Bone marrow (tissue), 2 donors: ENCODE data around the gene MYMX.
"Not testable (repeated sequence)": the region's sequence is repeated elsewhere in the genome, so short reads cannot be mapped to it uniquely, and the experiment has no call there.

Experiments used
- DNase-seq, 2 donors: peaks; one replicate each; lab custom pipeline; 2025; lab: John Stamatoyannopoulos, UW

The MYMX gene

GRCh38 chr6:44186635-44187025, 30.1 kb upstream of the MYMX start:
- no peak for DNase-seq

GRCh38 chr6:44188819-44189218, 27.9 kb upstream of the MYMX start:
- no peak for DNase-seq

DNA sequence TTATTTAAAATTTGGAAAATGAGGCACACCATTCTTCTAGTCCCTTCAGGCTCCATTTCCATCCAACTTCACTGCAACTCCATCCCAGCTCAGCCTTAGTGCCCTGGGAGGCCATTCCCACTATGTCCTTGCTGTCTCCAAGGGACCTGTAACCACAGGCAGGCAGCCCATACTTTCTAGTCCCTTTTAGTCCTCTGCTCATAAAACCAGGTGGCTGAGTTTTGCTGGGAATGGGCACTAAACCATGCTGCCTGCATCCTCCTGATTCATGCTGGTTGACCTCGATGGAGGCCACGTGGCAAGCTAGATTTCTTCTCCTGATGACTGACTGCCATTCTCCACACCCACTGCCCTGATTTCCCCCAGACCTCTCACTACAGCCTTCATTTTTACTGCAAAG, 27.5 kb upstream of the MYMX start:
- no peak for DNase-seq

DNA sequence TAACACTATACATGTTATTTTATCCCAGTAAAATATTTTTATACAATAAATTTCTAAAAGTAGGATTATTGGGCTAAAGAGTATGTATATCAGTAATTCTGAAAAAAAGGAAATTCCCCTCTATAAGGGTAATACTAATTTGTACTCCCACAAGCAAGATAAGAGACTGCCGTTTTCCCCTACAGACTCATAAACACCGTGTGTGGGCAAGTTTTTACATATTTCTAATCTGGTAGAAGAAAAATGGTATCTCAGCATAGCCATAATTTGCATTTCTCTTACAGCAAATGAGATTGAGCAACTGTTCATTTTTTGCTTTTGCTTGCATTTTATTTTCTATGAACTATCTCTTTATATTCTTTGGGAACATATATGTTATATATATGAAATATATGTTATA, 26.0 kb upstream of the MYMX start:
- no peak for DNase-seq

DNA sequence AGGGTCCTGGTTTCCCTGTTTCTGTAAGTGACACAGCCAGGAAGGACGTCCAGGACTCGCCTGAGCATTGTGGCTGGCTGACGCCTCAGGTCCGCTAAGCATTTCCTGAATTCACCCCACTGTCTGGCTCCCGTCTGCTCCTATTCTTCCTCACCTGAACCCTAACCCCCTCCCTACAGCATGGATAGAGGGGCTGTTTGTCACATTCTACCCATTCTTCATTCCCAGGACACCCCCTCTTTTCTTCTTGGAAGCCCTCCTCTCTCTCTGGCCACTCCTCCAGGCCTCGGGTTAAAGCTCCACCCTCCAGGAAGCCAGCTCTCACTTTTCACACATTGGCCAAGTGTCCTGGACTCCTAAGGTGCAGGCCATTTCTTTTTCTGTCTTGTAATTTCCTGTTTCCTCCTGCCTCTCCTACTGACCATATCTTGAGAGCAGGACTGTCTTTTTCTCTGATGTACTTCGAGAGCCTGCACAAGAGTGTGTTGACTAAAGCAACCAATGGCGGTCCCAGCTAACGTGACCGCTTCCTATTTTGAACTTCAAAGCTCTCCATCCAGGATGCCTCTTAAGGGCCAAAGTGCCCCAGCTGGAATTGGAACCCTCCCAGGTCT, 24.2 kb upstream of the MYMX start:
- no peak for DNase-seq

DNA sequence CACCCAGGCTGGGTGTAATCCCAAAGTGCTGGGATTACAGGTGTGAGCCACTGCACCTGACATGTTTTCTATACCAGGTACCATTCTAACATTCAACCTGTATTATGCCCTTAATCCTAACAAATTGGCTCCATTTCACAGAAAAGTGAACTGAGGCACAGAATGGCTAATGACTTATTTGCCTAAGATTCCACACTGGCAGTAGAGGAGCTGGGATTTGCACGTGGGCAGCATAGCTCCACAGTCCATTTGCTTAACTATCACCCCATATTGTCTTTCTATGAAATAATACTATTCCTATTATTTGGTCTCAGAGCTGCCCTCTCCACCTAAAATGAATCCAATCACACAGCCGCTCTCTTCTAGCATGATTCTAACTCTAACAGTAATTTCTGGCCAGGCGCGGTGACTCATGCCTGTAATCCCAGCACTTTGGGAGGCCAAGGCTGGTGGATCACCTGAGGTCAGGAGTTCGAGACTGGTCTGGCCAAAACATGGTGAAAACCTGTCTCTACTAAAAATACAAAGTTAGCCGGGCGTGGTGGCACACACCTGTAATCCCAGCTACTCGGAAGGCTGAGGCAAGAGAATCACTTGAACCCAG, 23.3 kb upstream of the MYMX start:
- DNase-seq: no peak

- DNase-seq: no peak
These were observed 22.4 kb upstream of the MYMX start for GRCh38 chr6:44194326-44194725.

- DNase-seq: not testable (repeated sequence)
These were observed 20.4 kb upstream of the MYMX start for GRCh38 chr6:44196351-44196750.

DNA sequence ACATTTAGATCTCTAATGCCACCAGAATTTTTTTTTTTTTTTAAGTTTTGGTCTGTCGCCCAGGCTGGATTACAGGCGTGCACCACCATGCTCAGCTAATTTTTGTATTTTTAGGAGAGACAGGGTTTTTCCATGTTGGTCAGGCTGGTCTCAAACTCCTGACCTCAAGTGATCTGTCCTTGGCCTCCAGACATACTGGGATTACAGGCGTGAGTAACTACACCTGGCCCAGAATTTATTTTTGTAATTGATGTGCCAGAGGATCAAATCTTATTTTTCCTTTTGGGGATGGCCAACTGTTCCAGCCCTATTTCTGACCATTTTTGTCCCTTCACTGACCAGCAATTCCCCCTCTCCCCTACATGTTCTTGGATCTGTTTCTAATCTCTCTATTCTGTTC, 18.0 kb upstream of the MYMX start:
- no peak for DNase-seq

- DNase-seq: no peak
These were observed 16.8 kb upstream of the MYMX start for GRCh38 chr6:44199883-44200282.

- DNase-seq: no peak
These were observed 15.5 kb upstream of the MYMX start for GRCh38 chr6:44201200-44201599.

GRCh38 chr6:44201638-44202303, 15.0 kb upstream of the MYMX start:
- no peak for DNase-seq

DNA sequence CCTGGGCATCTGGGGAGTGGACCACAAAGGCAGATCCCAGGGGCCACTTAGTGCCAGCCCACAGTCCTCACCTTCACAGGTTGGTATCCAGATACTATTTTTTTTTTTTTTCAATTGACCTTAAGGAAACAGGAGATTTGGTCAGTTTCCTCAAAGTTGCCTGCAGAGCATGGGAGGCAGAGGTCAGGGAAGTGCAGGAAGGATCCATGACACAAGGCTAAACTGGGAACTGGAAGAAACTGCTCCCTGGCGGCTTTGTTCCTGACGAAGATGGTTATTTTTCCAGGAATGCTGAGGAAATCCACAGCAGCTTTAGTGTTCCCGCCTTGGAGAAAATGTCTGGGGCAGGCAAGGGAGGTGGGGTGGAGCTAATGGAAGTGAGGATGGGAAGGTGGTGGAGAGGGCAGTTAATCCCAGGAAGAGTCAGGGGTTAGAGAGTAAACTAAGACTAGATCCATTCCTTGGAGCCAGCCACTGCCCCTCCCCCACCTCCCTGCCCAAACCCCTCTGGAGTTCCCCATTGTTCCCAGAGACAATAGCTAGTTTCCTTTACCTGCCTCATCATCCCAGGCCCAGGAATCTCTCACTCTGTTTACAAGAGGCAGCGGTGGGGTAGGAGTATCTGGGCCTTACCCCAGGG, 14.3 kb upstream of the MYMX start:
- no peak for DNase-seq

DNA sequence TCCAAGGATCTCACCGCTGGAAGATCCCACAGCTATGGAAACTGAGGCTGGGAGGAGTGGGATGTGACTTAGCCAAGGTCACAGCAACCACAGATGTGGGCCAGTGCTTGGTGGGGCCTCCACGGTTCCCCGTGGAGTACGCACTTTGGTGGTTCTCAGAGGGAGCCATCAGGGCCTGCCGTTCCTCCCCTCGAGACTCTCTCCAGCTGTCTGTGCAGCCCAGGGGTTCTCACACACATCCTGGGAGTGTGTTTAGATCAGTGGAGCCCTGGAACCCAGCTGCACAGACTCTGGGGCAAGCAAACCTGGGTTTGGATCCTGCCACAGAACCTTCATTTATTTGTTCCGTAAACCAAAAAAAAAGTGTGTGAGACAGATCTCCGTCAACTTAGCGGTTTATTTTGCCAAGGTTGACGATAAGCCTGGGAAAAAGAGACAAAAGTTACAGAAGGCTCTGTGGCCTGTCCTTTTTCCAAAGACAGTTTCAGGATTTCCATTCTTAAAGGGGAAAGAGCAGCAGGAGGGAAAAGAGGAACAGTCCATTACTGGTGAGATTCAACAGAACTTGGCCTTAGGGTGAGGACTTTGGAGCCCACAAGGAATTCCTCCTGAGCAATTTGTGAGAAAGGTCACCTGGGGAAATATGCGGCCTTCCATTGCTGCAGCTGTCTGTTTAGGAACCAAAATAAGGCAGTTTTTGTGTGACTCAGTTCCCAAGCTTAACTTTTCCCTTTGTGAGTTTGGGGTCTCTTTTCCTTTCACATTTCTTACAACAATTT, 13.6 kb upstream of the MYMX start:
- DNase-seq: no peak

DNA sequence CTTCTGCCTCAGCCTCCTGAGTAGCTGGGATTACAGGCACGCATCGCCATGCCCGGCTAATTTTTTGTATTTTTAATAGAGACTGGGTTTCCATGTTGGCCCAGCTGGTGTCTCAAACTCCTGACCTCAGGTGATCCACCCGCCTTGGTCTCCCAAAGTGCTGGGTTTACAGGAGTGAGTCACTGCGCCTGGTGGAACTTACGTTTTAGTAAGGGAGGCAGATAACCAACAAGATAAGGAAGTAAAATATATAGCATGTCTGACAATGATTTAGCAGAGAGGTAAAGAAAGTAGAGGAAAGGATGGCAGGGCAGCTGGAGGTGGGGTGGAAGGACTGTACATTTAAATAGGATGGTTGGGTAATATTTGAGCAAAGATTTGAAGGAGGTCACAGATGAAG, 12.8 kb upstream of the MYMX start:
- DNase-seq: no peak

DNA sequence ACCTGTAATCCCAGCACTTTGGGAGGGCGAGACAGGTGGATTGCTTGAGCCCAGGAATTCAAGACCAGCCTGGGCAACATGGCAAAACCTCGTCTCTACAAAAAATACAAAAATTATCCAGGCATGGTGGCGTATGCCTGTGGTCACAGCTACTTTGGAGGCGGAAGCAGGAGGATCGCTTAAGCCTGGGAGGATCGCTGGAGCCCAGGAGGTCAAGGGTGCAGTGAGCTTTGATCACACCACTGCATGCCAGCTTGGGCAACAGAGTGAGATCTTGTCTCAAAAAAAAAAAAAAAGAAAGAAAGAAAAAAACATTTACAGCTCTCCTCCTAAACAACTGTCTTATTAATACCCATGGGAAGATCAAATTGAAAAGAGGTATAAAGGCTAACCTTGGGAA, 8.8 kb upstream of the MYMX start:
- DNase-seq: no peak

DNA sequence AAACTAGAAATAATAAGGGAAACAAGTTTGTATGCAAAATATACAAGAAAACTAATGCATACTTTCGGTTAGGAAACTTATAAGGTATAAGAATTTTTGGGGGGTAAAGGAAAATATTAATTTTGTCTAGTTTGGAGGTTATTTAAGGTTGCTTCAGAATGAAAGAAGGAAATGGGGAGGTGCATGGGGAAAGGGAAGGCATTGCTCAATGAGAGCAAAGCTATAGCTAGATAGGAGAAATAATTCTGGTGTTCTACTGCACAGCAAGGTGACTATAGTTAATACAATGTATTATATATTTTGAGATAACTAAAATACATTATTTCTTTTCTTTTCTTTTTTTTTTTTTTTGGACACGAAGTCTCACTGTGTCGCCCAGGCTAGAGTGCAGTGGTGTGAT, 5.4 kb upstream of the MYMX start:
- DNase-seq: no peak

GRCh38 chr6:44214307-44214706, 2.4 kb upstream of the MYMX start:
- no peak for DNase-seq

- DNase-seq: no peak
These were observed 812 bp downstream of the MYMX start for GRCh38 chr6:44217332-44218143.

- no peak for DNase-seq
These were observed 2.5 kb downstream of the MYMX start for GRCh38 chr6:44219053-44219814.
